Gastroesophageal sphincter (tissue), 3 donors: ENCODE results near the gene NHLRC2.

Experiments
- POLR2A ChIP-seq, 2 donors: fragments of 450-650 bp; IDR thresholded peaks; one replicate each; pipeline ENCODE4 v1.6.1; 2017; ENCODE audit warnings: antibody characterized with exemption in 2 of 2, mild to moderate bottlenecking in 2 of 2, moderate library complexity in 1 of 2
- POLR2AphosphoS5 ChIP-seq: sonication (generic); formaldehyde crosslinking; IDR thresholded peaks from one replicate; pipeline ENCODE4 v1.6.1; 2017; ENCODE audit warnings: antibody characterized with exemption
- TF ChIP-seq, protein P1 (sequence below), 4 experiments: fragments of 200-600 bp in 2 of 4; fragments of 450-650 bp in 2 of 4; sonication (generic) in 1 of 4; IDR thresholded peaks; one replicate each; pipeline ENCODE4 v1.5.1; 2017 to 2019; ENCODE audit warnings: antibody characterized with exemption in 4 of 4, mild to moderate bottlenecking in 2 of 4, moderate library complexity in 2 of 4

DNA sequence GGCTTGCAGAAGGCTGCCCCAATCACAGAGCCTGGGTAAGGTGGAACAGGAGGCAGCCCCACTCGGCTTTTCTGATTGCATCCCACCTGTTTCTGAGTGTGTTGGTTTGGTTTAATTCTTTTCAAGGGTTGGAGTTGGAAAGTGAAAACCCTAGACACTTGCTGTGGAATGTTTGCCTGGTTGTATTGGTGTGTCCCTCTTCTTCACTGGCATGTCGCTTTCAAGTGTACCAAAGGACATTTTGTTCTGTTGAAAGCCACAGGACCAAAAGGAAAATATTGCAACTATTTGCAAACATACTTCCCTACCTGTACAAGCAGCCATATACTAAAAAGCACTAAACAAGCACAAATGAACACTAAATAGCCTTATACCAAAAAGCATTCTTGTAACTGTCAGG, 60.5 kb downstream of the NHLRC2 start:
- TF ChIP-seq, protein P1, sequence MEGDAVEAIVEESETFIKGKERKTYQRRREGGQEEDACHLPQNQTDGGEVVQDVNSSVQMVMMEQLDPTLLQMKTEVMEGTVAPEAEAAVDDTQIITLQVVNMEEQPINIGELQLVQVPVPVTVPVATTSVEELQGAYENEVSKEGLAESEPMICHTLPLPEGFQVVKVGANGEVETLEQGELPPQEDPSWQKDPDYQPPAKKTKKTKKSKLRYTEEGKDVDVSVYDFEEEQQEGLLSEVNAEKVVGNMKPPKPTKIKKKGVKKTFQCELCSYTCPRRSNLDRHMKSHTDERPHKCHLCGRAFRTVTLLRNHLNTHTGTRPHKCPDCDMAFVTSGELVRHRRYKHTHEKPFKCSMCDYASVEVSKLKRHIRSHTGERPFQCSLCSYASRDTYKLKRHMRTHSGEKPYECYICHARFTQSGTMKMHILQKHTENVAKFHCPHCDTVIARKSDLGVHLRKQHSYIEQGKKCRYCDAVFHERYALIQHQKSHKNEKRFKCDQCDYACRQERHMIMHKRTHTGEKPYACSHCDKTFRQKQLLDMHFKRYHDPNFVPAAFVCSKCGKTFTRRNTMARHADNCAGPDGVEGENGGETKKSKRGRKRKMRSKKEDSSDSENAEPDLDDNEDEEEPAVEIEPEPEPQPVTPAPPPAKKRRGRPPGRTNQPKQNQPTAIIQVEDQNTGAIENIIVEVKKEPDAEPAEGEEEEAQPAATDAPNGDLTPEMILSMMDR (IDR thresholded peaks at IDR 0.05) = no peak
- TF ChIP-seq POLR2A (IDR thresholded peaks at IDR 0.05) (no peak), POLR2AphosphoS5 (no peak)
